ENCODE measurements around the gene MROH2B. TPM values are rescaled to one million over a fixed set of nuclear protein-coding genes. Genes with fewer than 3 reads are reported as not detected.

MROH2B gene
- total RNA-seq, 1 donor from 2014 or later, result not detected

DNA sequence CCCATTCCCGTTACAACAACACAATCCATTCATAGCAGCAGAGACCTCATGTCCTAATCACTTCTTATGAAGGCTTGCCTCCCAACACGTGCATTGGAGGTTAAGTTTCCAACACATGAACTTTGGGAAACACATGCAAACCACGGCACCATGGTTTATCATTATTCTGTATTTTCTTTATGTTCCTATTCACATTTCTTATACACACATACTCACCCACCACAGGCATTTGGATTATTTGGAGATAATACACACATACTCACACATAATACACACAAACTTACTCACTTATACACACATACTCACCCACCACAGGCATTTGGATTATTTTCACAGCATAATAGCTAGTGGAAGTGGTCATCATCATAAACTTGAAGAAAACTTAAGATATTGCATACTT is 86.3 kb downstream of the MROH2B start:
- no peaks in the 10 kb centered on the region for H3K36me3 Mint-ChIP-seq (ENCODE audit: low read depth)
- TF ChIP-seq, protein P1, sequence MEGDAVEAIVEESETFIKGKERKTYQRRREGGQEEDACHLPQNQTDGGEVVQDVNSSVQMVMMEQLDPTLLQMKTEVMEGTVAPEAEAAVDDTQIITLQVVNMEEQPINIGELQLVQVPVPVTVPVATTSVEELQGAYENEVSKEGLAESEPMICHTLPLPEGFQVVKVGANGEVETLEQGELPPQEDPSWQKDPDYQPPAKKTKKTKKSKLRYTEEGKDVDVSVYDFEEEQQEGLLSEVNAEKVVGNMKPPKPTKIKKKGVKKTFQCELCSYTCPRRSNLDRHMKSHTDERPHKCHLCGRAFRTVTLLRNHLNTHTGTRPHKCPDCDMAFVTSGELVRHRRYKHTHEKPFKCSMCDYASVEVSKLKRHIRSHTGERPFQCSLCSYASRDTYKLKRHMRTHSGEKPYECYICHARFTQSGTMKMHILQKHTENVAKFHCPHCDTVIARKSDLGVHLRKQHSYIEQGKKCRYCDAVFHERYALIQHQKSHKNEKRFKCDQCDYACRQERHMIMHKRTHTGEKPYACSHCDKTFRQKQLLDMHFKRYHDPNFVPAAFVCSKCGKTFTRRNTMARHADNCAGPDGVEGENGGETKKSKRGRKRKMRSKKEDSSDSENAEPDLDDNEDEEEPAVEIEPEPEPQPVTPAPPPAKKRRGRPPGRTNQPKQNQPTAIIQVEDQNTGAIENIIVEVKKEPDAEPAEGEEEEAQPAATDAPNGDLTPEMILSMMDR (IDR thresholded peaks at IDR 0.05), result no peak
- H3K4me3 Mint-ChIP-seq, result no peak overlapping the region
- no peaks in the 10 kb centered on the region for H3K4me1 Mint-ChIP-seq
- ATAC-seq (ENCODE audit: low read depth), result no peak
- peaks cover 2% of the 10 kb centered on the region for H3K27me3 Mint-ChIP-seq
- POLR2A ChIA-PET, result no interaction called here
- intact Hi-C loops (cut with micrococcal nuclease), result no loop called here
- H3K27ac Mint-ChIP-seq, result no peak overlapping the region
- DNase-seq, result no peak
- CTCF ChIA-PET, result no interaction called here
- H3K9me3 Mint-ChIP-seq, result peaks cover 9% of the 10 kb centered on the region

DNA sequence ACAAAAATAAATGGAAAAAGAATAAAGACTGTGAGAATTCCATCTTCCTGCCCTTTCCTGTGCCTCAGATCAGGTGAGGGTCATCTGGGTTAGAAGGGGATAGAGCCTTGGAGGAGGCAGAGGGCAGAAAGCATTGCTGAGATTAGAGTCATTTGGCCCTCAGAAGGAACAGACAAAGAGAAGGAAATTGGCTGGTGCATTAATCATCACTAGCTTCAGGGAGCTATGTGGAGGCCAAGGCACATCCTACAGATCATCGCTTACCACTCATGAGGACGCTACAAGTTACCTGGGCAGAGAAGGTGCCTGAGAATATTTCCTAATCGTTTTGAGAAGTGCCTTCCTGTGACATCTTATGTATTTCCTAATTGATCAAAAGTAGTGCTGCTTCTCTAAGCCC is 87.4 kb downstream of the MROH2B start:
- Mint-ChIP-seq H3K27ac (no peak overlapping the region), H3K4me3 (no peak overlapping the region), H3K36me3 (ENCODE audit: low read depth) (no peaks in the 10 kb centered on the region), H3K4me1 (no peaks in the 10 kb centered on the region), H3K27me3 (peaks cover 2% of the 10 kb centered on the region), H3K9me3 (peaks cover 9% of the 10 kb centered on the region)
- ChIA-PET POLR2A (no interaction called here), CTCF (no interaction called here)
- no peak for DNase-seq
- no peak for ATAC-seq (ENCODE audit: low read depth)
- TF ChIP-seq, protein P1 (IDR thresholded peaks at IDR 0.05), result no peak
- intact Hi-C loops (cut with micrococcal nuclease), result no loop called here

DNA sequence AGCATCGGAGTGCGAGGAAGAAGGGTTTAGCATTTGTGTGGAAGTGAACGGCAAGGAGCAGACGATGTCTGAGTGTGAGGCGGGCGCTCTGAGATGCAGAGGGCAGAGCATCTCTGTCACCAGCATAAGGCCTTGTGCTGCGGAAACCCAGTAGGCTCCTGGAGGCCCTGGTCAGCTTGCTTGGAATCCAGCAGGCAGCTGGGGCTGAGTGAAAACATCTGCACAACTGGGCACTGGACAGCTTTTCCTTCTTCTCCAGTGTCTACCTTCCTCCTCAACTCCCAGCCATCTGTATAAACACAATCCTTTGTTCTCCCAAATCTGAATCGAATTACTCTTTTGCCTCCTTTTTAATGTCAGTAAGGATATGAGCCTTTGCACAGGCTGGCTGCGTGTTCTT is 89.7 kb downstream of the MROH2B start:
- Mint-ChIP-seq H3K4me3 (no peak overlapping the region), H3K27ac (no peak overlapping the region), H3K27me3 (peaks cover 2% of the 10 kb centered on the region), H3K9me3 (no peaks in the 10 kb centered on the region), H3K36me3 (ENCODE audit: low read depth) (no peaks in the 10 kb centered on the region), H3K4me1 (no peaks in the 10 kb centered on the region)
- DNase-seq (no peak), ATAC-seq (ENCODE audit: low read depth) (no peak)
- CTCF ChIA-PET, result no interaction called here
- intact Hi-C loops (cut with micrococcal nuclease), result no loop called here
- POLR2A ChIA-PET, result no interaction called here
- TF ChIP-seq, protein P1 (IDR thresholded peaks at IDR 0.05), result no peak

DNA sequence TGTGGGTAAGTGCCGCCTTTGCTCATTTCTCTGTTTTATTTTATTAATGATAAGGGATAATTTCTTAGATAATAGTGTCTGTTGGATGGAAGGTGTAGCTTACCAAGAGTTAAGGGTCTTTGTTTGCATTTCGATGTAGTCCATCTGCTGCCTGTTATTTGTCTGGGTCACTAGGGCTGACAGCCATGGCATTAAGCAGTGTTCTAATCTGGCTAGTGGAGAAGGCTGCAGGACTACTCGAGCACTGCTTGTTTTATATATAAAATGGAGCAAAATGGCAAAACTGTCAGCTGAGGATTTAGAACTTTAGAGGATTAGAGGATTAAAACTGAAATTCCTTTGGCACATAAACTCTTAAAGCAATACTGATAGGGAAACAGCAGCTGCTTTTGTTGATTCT is 94.3 kb downstream of the MROH2B start:
- DNase-seq (no peak), ATAC-seq (ENCODE audit: low read depth) (no peak)
- H3K27me3 Mint-ChIP-seq, result no peaks in the 10 kb centered on the region
- TF ChIP-seq, protein P1 (IDR thresholded peaks at IDR 0.05), result no peak
- ChIA-PET CTCF (no interaction called here), POLR2A (no interaction called here)
- H3K27ac Mint-ChIP-seq, result no peak overlapping the region
- H3K36me3 Mint-ChIP-seq (ENCODE audit: low read depth), result no peaks in the 10 kb centered on the region
- H3K9me3 Mint-ChIP-seq, result no peaks in the 10 kb centered on the region
- H3K4me1 Mint-ChIP-seq, result no peaks in the 10 kb centered on the region
- intact Hi-C loops (cut with micrococcal nuclease), result no loop called here
- no peak overlapping the region for H3K4me3 Mint-ChIP-seq

DNA sequence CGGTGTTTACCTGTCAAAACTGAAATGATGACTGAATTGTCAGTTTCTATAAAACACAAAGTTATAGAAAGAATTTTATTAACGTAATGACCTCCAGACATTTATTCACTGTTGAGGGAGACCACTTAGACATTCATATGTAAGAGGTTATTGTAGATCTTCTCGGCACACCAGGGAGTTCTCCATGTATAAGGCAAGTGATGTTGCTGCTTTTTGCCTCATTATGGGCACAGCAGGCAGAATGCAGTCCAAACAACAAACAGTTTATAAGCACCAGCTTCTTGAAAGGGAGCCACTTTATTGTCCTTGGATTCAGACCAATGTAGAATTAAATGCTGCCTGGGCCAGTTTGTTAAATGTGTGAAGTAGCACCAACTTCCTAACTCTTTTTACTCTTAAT is 95.1 kb downstream of the MROH2B start:
- no peak overlapping the region for H3K27ac Mint-ChIP-seq
- intact Hi-C loops (cut with micrococcal nuclease), result no loop called here
- H3K4me3 Mint-ChIP-seq, result no peak overlapping the region
- TF ChIP-seq, protein P1 (IDR thresholded peaks at IDR 0.05), result no peak
- no peak for DNase-seq
- no peaks in the 10 kb centered on the region for H3K9me3 Mint-ChIP-seq
- ChIA-PET CTCF (no interaction called here), POLR2A (no interaction called here)
- no peaks in the 10 kb centered on the region for H3K36me3 Mint-ChIP-seq (ENCODE audit: low read depth)
- no peaks in the 10 kb centered on the region for H3K27me3 Mint-ChIP-seq
- no peak for ATAC-seq (ENCODE audit: low read depth)
- H3K4me1 Mint-ChIP-seq, result no peaks in the 10 kb centered on the region
